Natural killer cell (primary cell): ENCODE data around the gene DYNC2LI1. TPM values are rescaled to one million over a fixed set of nuclear protein-coding genes. Genes with fewer than 3 reads are reported as not detected.

Source experiments
- ATAC-seq, 3 donors: fragments of 150-1000 bp in 2 of 3; fragments of 200-7000 bp in 1 of 3; cut with Tn5 transposase; 1 replicate in 1 of 3; 2 replicates in 2 of 3; pipeline ENCODE4 v1.10.0; 2021; ENCODE audit warnings: mild to moderate bottlenecking in 2 of 3, moderate library complexity in 2 of 3
- DNase-seq, 2 donors: peaks; one replicate each; pipeline versions ENCODE4 v3.0.0 to v3.0.0-alpha.2; 2013 to 2021; ENCODE audit warnings: mixed read lengths in 1 of 2
- H3K27ac ChIP-seq: one replicate; pipeline ENCODE4 v1.5.1; 2013; ENCODE audit warnings: mild to moderate bottlenecking, low read length
- H3K27me3 ChIP-seq: one replicate; pipeline ENCODE4 v1.6.1; 2013; ENCODE audit warnings: low read length; ENCODE audit not compliant: control insufficient read depth, insufficient read depth
- H3K36me3 ChIP-seq: one replicate; pipeline ENCODE4 v1.6.1; 2013; ENCODE audit warnings: low read length; ENCODE audit not compliant: control insufficient read depth, insufficient read depth
- H3K4me1 ChIP-seq: one replicate; pipeline ENCODE4 v1.6.1; 2013; ENCODE audit warnings: low read length; ENCODE audit not compliant: control insufficient read depth, insufficient read depth
- H3K4me3 ChIP-seq: one replicate; pipeline ENCODE4 v1.5.1; 2013; ENCODE audit warnings: low read length
- H3K9me3 ChIP-seq: one replicate; pipeline ENCODE4 v1.6.1; 2013; ENCODE audit warnings: low read length; ENCODE audit not compliant: control insufficient read depth, insufficient read depth
- H3K27ac Mint-ChIP-seq, 2 donors: one replicate each; pipeline ENCODE4 v1.8.0; 2022; ENCODE audit warnings: mild to moderate bottlenecking in 2 of 2, mixed read lengths in 2 of 2, moderate library complexity in 1 of 2
- H3K27me3 Mint-ChIP-seq, 2 donors: one replicate each; pipeline ENCODE4 v1.8.0; 2022; ENCODE audit warnings: low read depth in 2 of 2, mixed read lengths in 2 of 2
- H3K36me3 Mint-ChIP-seq: one replicate; pipeline ENCODE4 v1.8.0; 2022; ENCODE audit warnings: mixed read lengths
- H3K4me1 Mint-ChIP-seq, 2 donors: one replicate each; pipeline ENCODE4 v1.8.0; 2022; ENCODE audit warnings: mixed read lengths in 2 of 2
- H3K4me3 Mint-ChIP-seq: one replicate; pipeline ENCODE4 v1.8.0; 2022; ENCODE audit warnings: mild to moderate bottlenecking, moderate library complexity, mixed read lengths
- H3K9me3 Mint-ChIP-seq, 2 donors: one replicate each; pipeline ENCODE4 v1.8.0; 2022; ENCODE audit warnings: mixed read lengths in 2 of 2
- WGBS: methylation state at CpG from one replicate; pipeline ENCODE4 v1.1.7; 2013; ENCODE audit warnings: missing lambda C conversion rate; ENCODE audit not compliant: insufficient coverage; 5-methylcytosine and 5-hydroxymethylcytosine counted together
- intact Hi-C: fragments of 100-400 bp; cut with micrococcal nuclease; formaldehyde crosslinking; loops from one replicate; pipeline ENCODE4 v1.14.2; 2022
- total RNA-seq, 4 donors: library from RNA; stranded (reverse); fragments of 120-200 nt in 1 of 4; gene quantifications; one replicate each; pipeline versions ENCODE4 v1.2.3 to v1.2.4, GENCODE V29; 2013 to 2022
- TF ChIP-seq, protein P1 (sequence below): fragments of 200-600 bp; IDR thresholded peaks from one replicate; pipeline ENCODE4 v1.8.0; 2022; ENCODE audit warnings: antibody characterized with exemption

Gene DYNC2LI1
- total RNA-seq, 3 donors from 2014 or later (not counting 1 experiment from before 2014, with no cell fraction given), result 2.1 to 4.5 (median 3.2) TPM

DNA sequence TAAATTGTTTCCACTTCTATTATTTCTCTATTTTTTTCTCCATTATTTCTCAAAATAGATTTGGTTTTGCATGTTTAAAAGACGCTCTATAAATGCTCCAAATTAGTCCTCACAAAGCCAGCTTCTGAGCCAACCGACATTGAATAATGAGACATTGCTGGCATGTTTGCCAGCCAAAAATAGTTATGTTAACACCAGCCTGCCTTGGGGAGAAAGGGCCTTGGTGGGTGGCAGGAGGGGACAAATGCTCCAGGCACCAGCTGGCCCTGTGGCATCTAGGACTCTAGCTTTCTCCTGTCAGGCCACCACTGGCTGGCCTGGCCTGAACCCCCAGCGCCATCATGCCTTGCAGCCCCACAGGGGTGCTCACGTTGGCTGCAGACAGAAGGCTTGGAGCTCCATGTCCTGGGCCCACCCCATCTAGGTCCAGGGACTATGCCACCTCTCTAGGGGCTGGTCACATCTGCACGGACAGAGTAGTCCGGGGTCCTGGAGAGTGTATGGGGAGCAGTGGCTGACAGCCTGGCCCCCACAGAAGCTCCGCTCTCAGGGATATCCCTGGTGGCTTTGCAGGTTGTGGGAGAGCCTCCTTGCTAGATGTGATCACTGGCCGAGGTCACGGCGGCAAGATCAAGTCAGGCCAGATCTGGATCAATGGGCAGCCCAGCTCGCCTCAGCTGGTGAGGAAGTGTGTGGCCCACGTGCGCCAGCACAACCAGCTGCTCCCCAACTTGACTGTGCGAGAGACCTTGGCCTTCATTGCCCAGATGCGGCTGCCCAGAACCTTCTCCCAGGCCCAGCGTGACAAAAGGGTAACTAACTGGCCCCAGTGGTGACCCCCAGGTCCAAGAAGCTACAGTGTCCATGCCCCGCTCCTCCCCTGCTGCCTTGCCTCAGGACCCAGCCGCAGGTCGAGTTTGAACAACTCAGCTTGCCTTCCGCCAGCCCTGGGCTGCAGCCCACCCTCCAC, 77.5 kb downstream of the DYNC2LI1 start:
- no peaks in the 10 kb centered on the region for H3K4me1 ChIP-seq
- no peak overlapping the region for H3K27ac ChIP-seq
- H3K27me3 ChIP-seq, result no peaks in the 10 kb centered on the region
- no peak for DNase-seq
- no peaks in the 10 kb centered on the region for H3K36me3 ChIP-seq
- no peak overlapping the region for H3K27ac Mint-ChIP-seq
- H3K4me3 ChIP-seq, result no peak overlapping the region
- no peak for ATAC-seq
- TF ChIP-seq, protein P1, sequence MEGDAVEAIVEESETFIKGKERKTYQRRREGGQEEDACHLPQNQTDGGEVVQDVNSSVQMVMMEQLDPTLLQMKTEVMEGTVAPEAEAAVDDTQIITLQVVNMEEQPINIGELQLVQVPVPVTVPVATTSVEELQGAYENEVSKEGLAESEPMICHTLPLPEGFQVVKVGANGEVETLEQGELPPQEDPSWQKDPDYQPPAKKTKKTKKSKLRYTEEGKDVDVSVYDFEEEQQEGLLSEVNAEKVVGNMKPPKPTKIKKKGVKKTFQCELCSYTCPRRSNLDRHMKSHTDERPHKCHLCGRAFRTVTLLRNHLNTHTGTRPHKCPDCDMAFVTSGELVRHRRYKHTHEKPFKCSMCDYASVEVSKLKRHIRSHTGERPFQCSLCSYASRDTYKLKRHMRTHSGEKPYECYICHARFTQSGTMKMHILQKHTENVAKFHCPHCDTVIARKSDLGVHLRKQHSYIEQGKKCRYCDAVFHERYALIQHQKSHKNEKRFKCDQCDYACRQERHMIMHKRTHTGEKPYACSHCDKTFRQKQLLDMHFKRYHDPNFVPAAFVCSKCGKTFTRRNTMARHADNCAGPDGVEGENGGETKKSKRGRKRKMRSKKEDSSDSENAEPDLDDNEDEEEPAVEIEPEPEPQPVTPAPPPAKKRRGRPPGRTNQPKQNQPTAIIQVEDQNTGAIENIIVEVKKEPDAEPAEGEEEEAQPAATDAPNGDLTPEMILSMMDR, result no peak
- no peak overlapping the region for H3K4me3 Mint-ChIP-seq
- intact Hi-C loops, result no loop called here
- 87% methylated on average over 20 of the region's 20 CpGs for WGBS
- no peaks in the 10 kb centered on the region for H3K9me3 Mint-ChIP-seq
- no peaks in the 10 kb centered on the region for H3K36me3 Mint-ChIP-seq
- no peaks in the 10 kb centered on the region for H3K4me1 Mint-ChIP-seq
- peaks cover 6 to 14% of the 10 kb centered on the region in 2 donors for H3K27me3 Mint-ChIP-seq
- H3K9me3 ChIP-seq, result no peaks in the 10 kb centered on the region

- Mint-ChIP-seq H3K36me3 (no peaks in the 10 kb centered on the region), H3K4me3 (no peak overlapping the region), H3K27ac (no peak overlapping the region), H3K4me1 (no peaks in the 10 kb centered on the region), H3K9me3 (no peaks in the 10 kb centered on the region), H3K27me3 (peaks cover 14 to 24% of the 10 kb centered on the region in 2 donors)
- 94% methylated on average over 21 of the region's 21 CpGs for WGBS
- H3K9me3 ChIP-seq, result no peaks in the 10 kb centered on the region
- intact Hi-C loops, result no loop called here
- H3K36me3 ChIP-seq, result no peaks in the 10 kb centered on the region
- H3K27ac ChIP-seq, result no peak overlapping the region
- DNase-seq (no peak), ATAC-seq (no peak)
- H3K27me3 ChIP-seq, result no peaks in the 10 kb centered on the region
- no peaks in the 10 kb centered on the region for H3K4me1 ChIP-seq
- no peak overlapping the region for H3K4me3 ChIP-seq
- TF ChIP-seq, protein P1, result no peak
These were observed 78.4 kb downstream of the DYNC2LI1 start for GRCh38 chr2:43852196-43852730.

- TF ChIP-seq, protein P1, result no peak
- no peaks in the 10 kb centered on the region for H3K4me1 ChIP-seq
- Mint-ChIP-seq H3K27ac (no peak overlapping the region), H3K36me3 (no peaks in the 10 kb centered on the region), H3K4me1 (no peaks in the 10 kb centered on the region), H3K27me3 (peaks cover 23 to 36% of the 10 kb centered on the region in 2 donors), H3K4me3 (no peak overlapping the region), H3K9me3 (no peaks in the 10 kb centered on the region)
- no peaks in the 10 kb centered on the region for H3K27me3 ChIP-seq
- H3K9me3 ChIP-seq, result no peaks in the 10 kb centered on the region
- 80% methylated on average over 10 of the region's 10 CpGs for WGBS
- ATAC-seq (no peak), DNase-seq (no peak)
- intact Hi-C loops, result no loop called here
- no peaks in the 10 kb centered on the region for H3K36me3 ChIP-seq
- H3K4me3 ChIP-seq, result no peak overlapping the region
- no peak overlapping the region for H3K27ac ChIP-seq
These were observed 79.6 kb downstream of the DYNC2LI1 start for GRCh38 chr2:43853141-43854081.
